Keratinocyte (primary cell): ENCODE measurements around the gene OSBPL10. TPM values are rescaled to one million over a fixed set of nuclear protein-coding genes. Genes with fewer than 3 reads are reported as not detected.

Experiments
- DNase-seq: peaks from one replicate; pipeline ENCODE4 v3.0.0-alpha.2; 2011; ENCODE audit warnings: low read depth, missing footprints, low spot score
- FAIRE-seq: peaks from 2 replicates; lab custom pipeline; 2011; peaks lifted over from hg19 to GRCh38; lab: Jason Lieb, UNC
- H2AFZ ChIP-seq: 2 replicates; pipeline ENCODE4 v1.6.0; 2012; ENCODE audit warnings: low read length, control low read depth, inconsistent platforms; ENCODE audit not compliant: control insufficient read depth
- H3K27ac ChIP-seq: 2 replicates; pipeline ENCODE4 v1.5.1; 2011; ENCODE audit warnings: low read length; ENCODE audit not compliant: control insufficient read depth, insufficient read depth
- H3K27me3 ChIP-seq: 3 replicates; pipeline ENCODE4 v1.6.0; 2011; ENCODE audit warnings: low read length; ENCODE audit not compliant: control insufficient read depth, insufficient read depth; ENCODE audit errors: extremely low read depth
- H3K36me3 ChIP-seq, 2 experiments: 2 replicates in 1 of 2; 3 replicates in 1 of 2; pipeline ENCODE4 v1.5.1; 2011; ENCODE audit warnings: low read length in 2 of 2, mild to moderate bottlenecking in 1 of 2; ENCODE audit not compliant: control insufficient read depth in 2 of 2, insufficient read depth in 2 of 2; ENCODE audit errors: extremely low read depth in 1 of 2
- H3K4me1 ChIP-seq: 3 replicates; pipeline ENCODE4 v1.5.1; 2011; ENCODE audit warnings: low read length; ENCODE audit not compliant: control insufficient read depth, insufficient read depth; ENCODE audit errors: extremely low read depth
- H3K4me2 ChIP-seq: 3 replicates; pipeline ENCODE4 v1.6.0; 2011; ENCODE audit warnings: low read depth, low read length; ENCODE audit not compliant: control insufficient read depth, insufficient read depth; ENCODE audit errors: extremely low read depth
- H3K4me3 ChIP-seq, 3 experiments: fragments of 200-600 bp in 1 of 3; sonication (generic) in 1 of 3; 2 replicates in 2 of 3; 3 replicates in 1 of 3; pipeline ENCODE4 v1.5.1; 2011 to 2016; ENCODE audit warnings: low read length in 3 of 3, mild to moderate bottlenecking in 3 of 3, control low read depth in 2 of 3, inconsistent platforms in 1 of 3, low read depth in 1 of 3, mixed read lengths in 1 of 3, mixed run types in 1 of 3, moderate library complexity in 1 of 3; ENCODE audit not compliant: control insufficient read depth in 2 of 3, insufficient read depth in 2 of 3; ENCODE audit errors: extremely low read depth in 1 of 3
- H3K79me2 ChIP-seq: 2 replicates; pipeline ENCODE4 v1.6.0; 2012; ENCODE audit warnings: low read length; ENCODE audit not compliant: control insufficient read depth, insufficient read depth
- H3K9ac ChIP-seq: 3 replicates; pipeline ENCODE4 v1.6.0; 2011; ENCODE audit warnings: low read length; ENCODE audit not compliant: control insufficient read depth, insufficient read depth; ENCODE audit errors: extremely low read depth
- H3K9me1 ChIP-seq: 3 replicates; pipeline ENCODE4 v1.6.0; 2011; ENCODE audit warnings: low read length; ENCODE audit not compliant: control insufficient read depth, insufficient read depth; ENCODE audit errors: extremely low read depth
- H3K9me3 ChIP-seq: 2 replicates; pipeline ENCODE4 v1.5.1; 2012; ENCODE audit warnings: low read depth, low read length; ENCODE audit not compliant: control insufficient read depth
- H4K20me1 ChIP-seq: 3 replicates; pipeline ENCODE4 v1.6.0; 2011; ENCODE audit warnings: low read length; ENCODE audit not compliant: control insufficient read depth, insufficient read depth; ENCODE audit errors: extremely low read depth
- CTCF ChIP-seq, 3 experiments: IDR thresholded peaks in 1 of 3; conservative IDR thresholded peaks in 1 of 3; optimal IDR thresholded peaks in 1 of 3; 2 replicates in 2 of 3; 3 replicates in 1 of 3; pipeline versions ENCODE3 to v1.5.1; 2011; ENCODE audit warnings: low read length in 3 of 3, mild to moderate bottlenecking in 3 of 3, moderate library complexity in 2 of 3, control low read depth in 1 of 3, inconsistent platforms in 1 of 3; ENCODE audit not compliant: insufficient read depth in 2 of 3; ENCODE audit errors: extremely low read depth in 1 of 3
- EZH2 ChIP-seq: IDR thresholded peaks from one replicate; pipeline ENCODE4 v1.6.1; 2012; ENCODE audit warnings: inconsistent platforms, mild to moderate bottlenecking, low read length, moderate library complexity
- dilution Hi-C: fragments of 300-500 bp; cut with MboI; formaldehyde crosslinking; loops from one replicate; pipeline ENCODE4 v1.7.0; 2020; ENCODE audit warnings: low sequenced_read_pairs; ENCODE audit not compliant: extremely low pct_ligation_motif_present
- polyA plus RNA-seq, 5 experiments: library from polyadenylated mRNA; depleted of rRNA in 3 of 5; stranded (reverse) in 3 of 5; stranded (forward) in 1 of 5; unstranded in 1 of 5; fragments of >200 nt; gene quantifications; 1 replicate in 1 of 5; 2 replicates in 3 of 5; 3 replicates in 1 of 5; pipeline versions ENCODE4 v1.2.1 to v1.2.3, GENCODE V29; 2011 to 2012; ENCODE audit warnings: missing spikeins in 2 of 5, low read depth in 1 of 5, low replicate concordance in 1 of 5

Gene OSBPL10
- polyA plus RNA-seq, 1 donor (not counting 4 experiments of a cell fraction or from before 2014, with no cell fraction given), result 50.1 TPM

GRCh38 chr3:31668242-31668641, 312.8 kb downstream of the OSBPL10 start:
- FAIRE-seq (no peak), DNase-seq (peak; percentile 25)
- no peaks in the 10 kb centered on the region for H3K79me2 ChIP-seq
- H3K4me1 ChIP-seq, result peaks cover 2% of the 10 kb centered on the region
- H3K9ac ChIP-seq, result no peak overlapping the region
- H4K20me1 ChIP-seq, result peaks cover 3% of the 10 kb centered on the region
- no peaks in the 10 kb centered on the region for H3K9me1 ChIP-seq
- no peaks in the 10 kb centered on the region for H3K27me3 ChIP-seq
- no peak for TF ChIP-seq CTCF (optimal IDR thresholded peaks at IDR 0.05 in 1 of 3, IDR thresholded peaks at IDR 0.05 in 1 of 3, conservative IDR thresholded peaks at IDR 0.05 in 1 of 3; ENCODE audit: extremely low read depth in 1 of 3, insufficient read depth in 2 of 3, low read length in 3 of 3)
- no peak for TF ChIP-seq EZH2
- H3K4me3 ChIP-seq, result no peak overlapping the region
- H3K27ac ChIP-seq, result no peak overlapping the region
- dilution Hi-C loops, result no loop called here
- no peaks in the 10 kb centered on the region for H3K9me3 ChIP-seq
- H3K36me3 ChIP-seq, result peaks cover 46 to 52% of the 10 kb centered on the region in 2 experiments
- H3K4me2 ChIP-seq, result no peak overlapping the region
- no peak overlapping the region for H2AFZ ChIP-seq

GRCh38 chr3:31667582-31667981, 313.5 kb downstream of the OSBPL10 start:
- Histone ChIP-seq H3K79me2 (no peaks in the 10 kb centered on the region), H3K9ac (no peak overlapping the region), H3K27me3 (no peaks in the 10 kb centered on the region), H3K4me1 (peaks cover 2% of the 10 kb centered on the region), H2AFZ (no peak overlapping the region), H3K9me1 (no peaks in the 10 kb centered on the region), H3K36me3 (peaks cover 43 to 50% of the 10 kb centered on the region in 2 experiments), H3K4me3 (no peak overlapping the region), H3K27ac (no peak overlapping the region), H3K9me3 (no peaks in the 10 kb centered on the region), H3K4me2 (no peak overlapping the region), H4K20me1 (peaks cover 3% of the 10 kb centered on the region)
- no peak for TF ChIP-seq EZH2
- TF ChIP-seq CTCF (optimal IDR thresholded peaks at IDR 0.05 in 1 of 3, IDR thresholded peaks at IDR 0.05 in 1 of 3, conservative IDR thresholded peaks at IDR 0.05 in 1 of 3; ENCODE audit: extremely low read depth in 1 of 3, insufficient read depth in 2 of 3, low read length in 3 of 3), result no peak
- dilution Hi-C loops, result no loop called here
- FAIRE-seq (no peak), DNase-seq (no peak)
